HG02798 (cell line): Measurements from ENCODE around the gene ZDHHC3.

Experiments used
- ATAC-seq: cut with Tn5 transposase; IDR thresholded peaks from one replicate; pipeline ENCODE4 v1.9.1; 2021; ENCODE audit warnings: mild to moderate bottlenecking; ENCODE audit not compliant: unreplicated experiment, poor library complexity

The ZDHHC3 gene

GRCh38 chr3:44903751-44904150 lies 72.2 kb downstream of the ZDHHC3 start:
- no peak for ATAC-seq

- ATAC-seq = no peak
Measured at GRCh38 chr3:44903314-44903713, 72.7 kb downstream of the ZDHHC3 start.

GRCh38 chr3:44902628-44903027 lies 73.3 kb downstream of the ZDHHC3 start:
- ATAC-seq = no peak

- no peak for ATAC-seq
Measured at GRCh38 chr3:44899683-44900367, 76.1 kb downstream of the ZDHHC3 start.

- peak; percentile 39 for ATAC-seq
Measured at GRCh38 chr3:44896440-44896839, 79.5 kb downstream of the ZDHHC3 start.

- ATAC-seq = no peak
Measured at GRCh38 chr3:44894485-44894884, 81.5 kb downstream of the ZDHHC3 start.

- no peak for ATAC-seq
Measured at GRCh38 chr3:44893097-44893496, 82.9 kb downstream of the ZDHHC3 start.

- ATAC-seq = no peak
Measured at GRCh38 chr3:44892689-44893088, 83.3 kb downstream of the ZDHHC3 start.

GRCh38 chr3:44890852-44891251 lies 85.1 kb downstream of the ZDHHC3 start:
- ATAC-seq = no peak

GRCh38 chr3:44890258-44890657 lies 85.7 kb downstream of the ZDHHC3 start:
- no peak for ATAC-seq

GRCh38 chr3:44887101-44887500 lies 88.9 kb downstream of the ZDHHC3 start:
- ATAC-seq = no peak

GRCh38 chr3:44886561-44886960 lies 89.4 kb downstream of the ZDHHC3 start:
- ATAC-seq = no peak

GRCh38 chr3:44885618-44886017 lies 90.4 kb downstream of the ZDHHC3 start:
- no peak for ATAC-seq

- no peak for ATAC-seq
Measured at GRCh38 chr3:44883999-44884431, 92.0 kb downstream of the ZDHHC3 start.

GRCh38 chr3:44883213-44883955 lies 92.6 kb downstream of the ZDHHC3 start:
- no peak for ATAC-seq

GRCh38 chr3:44880284-44880683 lies 95.7 kb downstream of the ZDHHC3 start:
- ATAC-seq = no peak

GRCh38 chr3:44877333-44877732 lies 98.6 kb downstream of the ZDHHC3 start:
- no peak for ATAC-seq

GRCh38 chr3:44875596-44875995 lies 100.4 kb downstream of the ZDHHC3 start:
- no peak for ATAC-seq
